ENCODE data around the gene BMP7. TPM values are rescaled to one million over a fixed set of nuclear protein-coding genes. Genes with fewer than 3 reads are reported as not detected.
"Not testable (repeated sequence)": the region's sequence is repeated elsewhere in the genome, so short reads cannot be mapped to it uniquely, and the experiment has no call there.

BMP7 gene
- total and polyA plus RNA-seq, 8 donors, result 0.12 to 2.5 (median 0.33) TPM; not detected in 1

DNA sequence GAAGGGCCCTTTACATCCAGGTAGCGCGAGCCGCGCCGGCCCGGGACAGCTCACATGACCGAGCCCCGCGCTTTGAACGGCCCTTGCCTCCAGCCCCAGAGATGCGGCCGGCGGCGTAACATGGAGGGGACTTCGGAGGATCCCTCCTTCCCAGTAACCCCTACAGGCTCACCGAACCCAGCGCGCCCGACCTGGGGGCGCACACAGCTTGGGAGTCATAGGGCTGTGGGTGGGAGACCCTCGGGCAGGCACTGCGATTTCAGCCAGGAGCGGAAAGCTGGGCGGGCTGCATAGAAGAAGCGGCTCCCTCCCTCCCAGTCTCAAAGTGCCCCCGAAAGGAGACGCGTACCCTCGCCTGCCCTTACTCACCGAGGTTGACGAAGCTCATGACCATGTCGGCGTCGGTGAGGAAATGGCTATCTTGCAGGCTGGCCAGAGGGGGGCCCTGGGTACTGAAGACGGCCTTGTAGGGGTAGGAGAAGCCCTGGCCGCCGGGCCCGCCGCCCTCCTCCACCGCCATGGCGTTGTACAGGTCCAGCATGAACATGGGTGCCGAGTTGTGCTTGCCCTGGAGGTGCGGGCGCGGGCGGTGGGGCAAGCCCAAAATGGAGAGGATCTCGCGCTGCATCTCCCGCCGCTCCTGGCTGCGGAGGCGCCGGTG is 975 bp downstream of the BMP7 start:
- no peak overlapping the region for H3K27ac ChIP-seq
- TF ChIP-seq, protein P1, sequence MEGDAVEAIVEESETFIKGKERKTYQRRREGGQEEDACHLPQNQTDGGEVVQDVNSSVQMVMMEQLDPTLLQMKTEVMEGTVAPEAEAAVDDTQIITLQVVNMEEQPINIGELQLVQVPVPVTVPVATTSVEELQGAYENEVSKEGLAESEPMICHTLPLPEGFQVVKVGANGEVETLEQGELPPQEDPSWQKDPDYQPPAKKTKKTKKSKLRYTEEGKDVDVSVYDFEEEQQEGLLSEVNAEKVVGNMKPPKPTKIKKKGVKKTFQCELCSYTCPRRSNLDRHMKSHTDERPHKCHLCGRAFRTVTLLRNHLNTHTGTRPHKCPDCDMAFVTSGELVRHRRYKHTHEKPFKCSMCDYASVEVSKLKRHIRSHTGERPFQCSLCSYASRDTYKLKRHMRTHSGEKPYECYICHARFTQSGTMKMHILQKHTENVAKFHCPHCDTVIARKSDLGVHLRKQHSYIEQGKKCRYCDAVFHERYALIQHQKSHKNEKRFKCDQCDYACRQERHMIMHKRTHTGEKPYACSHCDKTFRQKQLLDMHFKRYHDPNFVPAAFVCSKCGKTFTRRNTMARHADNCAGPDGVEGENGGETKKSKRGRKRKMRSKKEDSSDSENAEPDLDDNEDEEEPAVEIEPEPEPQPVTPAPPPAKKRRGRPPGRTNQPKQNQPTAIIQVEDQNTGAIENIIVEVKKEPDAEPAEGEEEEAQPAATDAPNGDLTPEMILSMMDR (IDR thresholded peaks at IDR 0.05), result no peak
- no peaks in the 10 kb centered on the region for H3K4me1 ChIP-seq
- peak in 3 of 6 donors; percentile 10 to 75 (median 64) for DNase-seq
- H3K36me3 ChIP-seq, result no peaks in the 10 kb centered on the region
- H3K27me3 ChIP-seq, result peaks cover 0 to 17% (median 1%) of the 10 kb centered on the region in 4 donors
- H3K9me3 ChIP-seq, result no peaks in the 10 kb centered on the region
- FAIRE-seq, result no peak
- ATAC-seq, result peak; percentile 29 to 37 (median 34)
- H3K4me3 ChIP-seq, result peak overlapping the region in 1 of 4 donors; percentile 31
- intact Hi-C loops (cut with DNase I), result no loop called here
- WGBS, 2 donors, result 2% methylated on average over 53 of the region's 53 CpGs

DNA sequence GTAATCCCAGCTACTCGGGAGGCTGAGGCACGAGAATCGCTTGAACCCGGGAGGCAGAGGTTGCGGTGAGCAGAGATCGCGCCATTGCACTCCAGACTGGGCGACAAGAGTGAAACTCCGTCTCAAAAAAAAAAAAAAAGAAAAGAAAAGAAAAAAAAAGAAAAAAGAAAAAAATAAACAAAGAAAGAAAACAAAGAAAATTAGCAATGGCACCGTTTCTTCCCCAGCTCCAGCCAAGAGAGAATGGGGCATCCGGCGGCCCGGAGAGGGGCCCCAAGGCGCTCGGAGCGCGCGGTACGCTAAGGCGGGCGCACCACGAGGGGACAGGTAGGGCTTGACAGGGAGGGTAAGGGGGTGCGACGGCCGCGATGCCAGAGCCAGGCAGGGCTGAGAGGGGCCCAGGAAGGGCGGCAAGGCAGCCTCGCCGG is 1.5 kb downstream of the BMP7 start:
- intact Hi-C loops (cut with DNase I); FAIRE-seq; H3K36me3 ChIP-seq; H3K9me3 ChIP-seq; H3K4me1 ChIP-seq; H3K27ac ChIP-seq; ATAC-seq; DNase-seq: not testable (repeated sequence)
- peaks cover 0 to 22% (median 1%) of the 10 kb centered on the region in 4 donors for H3K27me3 ChIP-seq
- WGBS, 2 donors, result 4 to 6% methylated on average over 29 of the region's 29 CpGs
- peak overlapping the region in 1 of 4 donors; percentile 31 for H3K4me3 ChIP-seq

DNA sequence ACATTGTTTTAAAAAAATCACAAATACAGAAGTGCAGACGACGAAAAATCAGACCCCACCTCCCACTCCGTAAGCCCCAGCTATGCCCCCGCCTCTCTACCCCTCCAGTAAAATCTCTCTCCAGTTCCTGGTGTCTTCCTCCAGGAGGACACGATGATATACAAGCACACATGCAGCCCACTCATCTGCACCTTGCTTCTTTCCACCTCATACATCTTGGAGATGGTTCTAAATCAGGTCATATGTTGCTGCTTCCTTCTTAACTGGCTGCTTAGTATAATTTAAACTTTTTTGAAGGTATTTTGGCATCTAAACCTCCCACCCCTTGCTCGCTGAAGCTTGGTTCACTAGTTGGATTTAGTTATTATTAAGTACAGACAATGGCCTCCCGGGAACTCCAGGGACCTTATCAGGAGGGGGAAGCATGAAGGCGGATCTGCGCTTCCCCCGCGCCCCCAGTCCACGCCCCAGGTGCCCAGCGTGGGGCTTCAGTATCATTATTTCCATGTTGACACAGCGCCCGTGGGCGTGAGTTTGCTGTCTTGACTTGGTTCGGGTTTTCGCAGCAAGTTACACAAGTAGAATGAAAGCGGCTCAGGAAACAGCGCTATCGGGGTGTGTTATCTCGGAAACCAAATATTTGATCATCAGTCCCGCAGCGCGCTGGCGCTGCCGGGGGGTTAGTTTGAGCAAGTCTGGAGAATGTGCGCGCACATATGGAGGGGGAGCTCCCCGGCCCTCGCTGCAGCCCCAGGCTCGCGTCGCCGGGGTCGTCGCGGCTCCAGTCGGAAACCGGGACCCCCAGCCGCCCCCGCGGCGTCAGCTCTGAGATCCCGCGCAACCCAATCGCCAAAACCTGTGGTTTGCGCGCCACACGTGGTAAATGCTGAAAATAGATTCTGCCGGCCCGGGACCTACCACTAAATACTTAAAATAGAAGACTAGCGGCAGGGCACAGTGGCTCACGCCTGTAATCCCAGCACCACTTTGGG is 2.3 kb downstream of the BMP7 start:
- Histone ChIP-seq H3K4me3 (peak overlapping the region in 2 of 4 donors; percentile 5 to 31), H3K27me3 (peaks cover 0 to 24% (median 1%) of the 10 kb centered on the region in 4 donors), H3K4me1 (no peaks in the 10 kb centered on the region), H3K36me3 (no peaks in the 10 kb centered on the region), H3K27ac (no peak overlapping the region), H3K9me3 (no peaks in the 10 kb centered on the region)
- ATAC-seq (peak; percentile 62 to 84 (median 72)), DNase-seq (peak in 5 of 6 donors; percentile 16 to 64 (median 38)), FAIRE-seq (no peak)
- intact Hi-C loops (cut with DNase I), result no loop called here
- TF ChIP-seq, protein P1 (IDR thresholded peaks at IDR 0.05), result no peak
- 8 to 9% methylated on average over 54 of the region's 54 CpGs for WGBS, 2 donors

DNA sequence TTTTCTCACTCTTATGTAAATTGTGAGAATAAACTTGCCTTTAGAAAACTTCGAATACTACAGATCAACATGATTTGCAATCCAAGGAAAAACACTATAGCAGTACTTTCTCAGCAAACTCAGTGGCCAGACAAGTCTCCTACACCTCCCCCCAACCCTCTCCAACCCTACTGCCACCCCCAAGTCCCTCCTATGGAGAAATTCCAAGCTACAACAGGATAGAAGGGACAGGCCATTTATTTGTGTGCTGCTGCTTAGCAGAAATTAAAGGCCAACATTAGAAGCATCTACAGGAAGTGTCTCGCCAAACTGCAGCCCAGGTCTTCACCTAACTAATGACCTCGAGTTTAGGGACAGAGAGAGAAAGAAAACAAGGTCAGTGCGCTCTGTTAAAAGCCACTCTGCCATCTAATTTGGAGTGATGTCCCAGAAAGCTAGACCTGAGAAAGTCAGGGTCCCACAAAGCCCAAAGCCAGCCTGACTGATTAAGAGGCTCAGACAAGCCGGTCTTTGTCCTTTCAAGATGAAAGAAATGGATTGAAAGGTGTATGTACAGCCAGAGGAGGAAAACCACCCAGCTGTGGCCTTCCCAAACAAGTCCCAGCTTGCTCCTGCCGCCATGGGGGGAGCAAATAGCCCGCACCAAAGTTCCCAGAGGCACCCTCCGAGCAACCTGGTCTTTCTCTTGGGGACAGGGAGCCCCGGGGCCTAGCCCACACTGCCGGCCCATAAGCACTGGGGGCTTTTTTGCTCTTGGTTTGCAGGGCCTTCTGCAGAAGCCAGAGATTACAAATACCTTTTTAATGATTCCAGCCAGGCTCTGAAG is 3.4 kb downstream of the BMP7 start:
- Histone ChIP-seq H3K4me1 (no peaks in the 10 kb centered on the region), H3K27me3 (peaks cover 0 to 24% (median 1%) of the 10 kb centered on the region in 4 donors), H3K27ac (no peak overlapping the region), H3K36me3 (no peaks in the 10 kb centered on the region), H3K9me3 (no peaks in the 10 kb centered on the region), H3K4me3 (no peak overlapping the region)
- 70 to 71% methylated on average over 10 of the region's 10 CpGs for WGBS, 2 donors
- TF ChIP-seq, protein P1 (IDR thresholded peaks at IDR 0.05), result no peak
- no peak for ATAC-seq
- no peak for DNase-seq
- no peak for FAIRE-seq
- intact Hi-C loops (cut with DNase I), result no loop called here

DNA sequence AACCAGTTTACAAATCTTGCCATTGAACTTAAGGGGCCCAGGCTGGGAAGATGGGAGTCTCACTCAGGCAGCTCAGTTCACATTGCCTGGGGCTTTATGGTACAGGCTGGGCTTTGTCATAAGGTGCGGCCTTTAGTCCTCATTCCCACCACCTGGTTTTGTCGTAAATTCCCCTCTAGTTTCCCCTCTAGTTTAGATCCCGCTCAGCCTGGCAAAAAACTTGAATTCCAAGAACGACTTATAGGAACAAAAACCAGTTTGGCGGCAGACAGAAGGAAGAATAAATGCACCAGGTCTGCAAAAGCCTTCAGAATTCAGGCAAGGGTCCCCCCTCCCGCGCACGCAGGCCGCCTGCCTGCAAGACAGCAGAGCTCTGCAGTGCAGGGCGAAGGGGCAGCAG is 4.1 kb downstream of the BMP7 start:
- DNase-seq (no peak), FAIRE-seq (no peak), ATAC-seq (no peak)
- 82 to 83% methylated on average over 10 of the region's 10 CpGs for WGBS, 2 donors
- Histone ChIP-seq H3K4me1 (no peaks in the 10 kb centered on the region), H3K9me3 (no peaks in the 10 kb centered on the region), H3K4me3 (no peak overlapping the region), H3K36me3 (no peaks in the 10 kb centered on the region), H3K27me3 (peaks cover 0 to 24% (median 1%) of the 10 kb centered on the region in 4 donors), H3K27ac (no peak overlapping the region)
- intact Hi-C loops (cut with DNase I), result no loop called here
- TF ChIP-seq, protein P1 (IDR thresholded peaks at IDR 0.05), result no peak

Data from pancreas (tissue), 10 donors.